Retinal pigment epithelial cell (primary cell): ENCODE data around the gene GUCY2F.

Source experiments
- DNase-seq: peaks from one replicate; pipeline ENCODE4 v3.0.0-alpha.2; 2010; ENCODE audit warnings: low read depth
- H3K4me3 ChIP-seq: 2 replicates; pipeline ENCODE4 v1.5.1; 2011; ENCODE audit warnings: mild to moderate bottlenecking, low read length, control low read depth, moderate library complexity
- CTCF ChIP-seq: conservative IDR thresholded peaks from 2 replicates; pipeline ENCODE4 v1.5.1; 2011; ENCODE audit warnings: low read depth, low read length, control low read depth, inconsistent platforms

Gene GUCY2F

DNA sequence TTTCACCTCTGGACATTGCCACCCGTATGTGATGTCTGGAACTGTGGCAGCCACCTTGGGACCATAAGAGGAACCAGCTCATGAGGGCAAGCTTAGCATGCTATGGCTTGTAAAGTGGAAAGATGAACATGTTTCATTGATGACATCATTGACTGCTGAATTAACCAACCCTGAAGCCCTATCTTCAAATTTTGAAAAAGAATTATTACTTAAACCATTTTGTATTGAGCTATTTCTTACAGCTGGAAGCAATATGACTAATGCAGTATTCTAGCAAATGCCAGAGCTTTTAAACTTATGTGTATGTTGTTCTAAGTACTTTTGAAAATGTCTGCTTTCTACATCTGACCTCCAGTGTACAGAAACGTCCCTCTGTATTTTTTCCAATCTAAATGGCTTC is 18.1 kb downstream of the GUCY2F start:
- DNase-seq, result no peak
- no peak for TF ChIP-seq CTCF
- no peak overlapping the region for H3K4me3 ChIP-seq

GRCh38 chrX:109448282-109448938 is 33.5 kb downstream of the GUCY2F start:
- TF ChIP-seq CTCF, result no peak
- H3K4me3 ChIP-seq, result no peak overlapping the region
- no peak for DNase-seq

DNA sequence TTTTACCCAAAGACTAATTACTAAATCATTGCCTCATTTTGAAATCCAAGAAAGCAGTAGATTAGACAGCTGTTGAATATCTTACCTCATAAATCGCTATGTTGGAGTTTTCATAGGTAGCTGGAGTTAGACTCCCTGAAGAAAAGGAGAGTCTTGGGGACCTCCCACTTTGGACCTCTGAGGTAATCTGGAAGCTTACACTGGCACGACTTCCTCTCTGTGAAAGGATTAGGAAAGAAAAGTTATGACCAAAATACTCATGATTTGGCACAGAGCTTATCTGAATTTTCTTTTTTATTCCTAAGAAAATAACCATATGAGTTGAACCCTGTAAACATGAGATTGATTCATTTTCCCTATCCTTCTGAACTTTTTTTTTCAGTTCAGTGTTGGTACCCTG is 40.6 kb downstream of the GUCY2F start:
- no peak for DNase-seq
- no peak for TF ChIP-seq CTCF
- no peak overlapping the region for H3K4me3 ChIP-seq

GRCh38 chrX:109440475-109440874 is 41.4 kb downstream of the GUCY2F start:
- DNase-seq, result no peak
- H3K4me3 ChIP-seq, result no peak overlapping the region
- no peak for TF ChIP-seq CTCF

- TF ChIP-seq CTCF, result no peak
- H3K4me3 ChIP-seq, result no peak overlapping the region
- DNase-seq, result no peak
Observed at GRCh38 chrX:109409181-109409580, 72.7 kb downstream of the GUCY2F start.

GRCh38 chrX:109403922-109404321 is 78.0 kb downstream of the GUCY2F start:
- H3K4me3 ChIP-seq, result no peak overlapping the region
- no peak for TF ChIP-seq CTCF
- DNase-seq, result no peak

- DNase-seq, result no peak
- TF ChIP-seq CTCF, result no peak
- H3K4me3 ChIP-seq, result no peak overlapping the region
Observed at GRCh38 chrX:109399831-109400230, 82.1 kb downstream of the GUCY2F start.
